Measurements from ENCODE around the gene CAMTA1.
"Not testable (repeated sequence)": the region's sequence is repeated elsewhere in the genome, so short reads cannot be mapped to it uniquely, and the experiment has no call there.

Gene CAMTA1

GRCh38 chr1:6912518-6912917 lies 127.3 kb downstream of the CAMTA1 start:
- no peak for DNase-seq

GRCh38 chr1:6913086-6913485 lies 127.8 kb downstream of the CAMTA1 start:
- no peak for DNase-seq

DNA sequence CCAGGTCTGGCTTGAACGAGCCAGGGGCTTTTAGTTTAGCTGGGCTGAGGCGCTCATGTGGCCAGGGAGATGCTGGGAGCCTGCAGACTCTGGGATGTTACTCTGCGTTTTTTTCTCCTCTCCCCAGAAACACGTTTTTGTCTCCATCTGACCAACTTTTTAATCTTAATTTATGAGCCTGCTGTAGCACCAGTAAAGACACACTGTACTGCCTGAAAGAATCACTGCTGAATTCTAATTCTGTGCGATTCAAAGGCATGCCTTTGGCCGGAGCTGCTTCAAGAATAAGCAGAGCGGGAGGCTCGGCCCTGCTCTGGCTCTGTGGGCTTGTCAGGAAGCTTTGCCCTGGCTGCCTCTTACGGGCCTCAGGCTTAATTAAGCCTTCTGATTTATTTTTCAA lies 129.5 kb downstream of the CAMTA1 start:
- no peak for DNase-seq

GRCh38 chr1:6915999-6916565 lies 130.8 kb downstream of the CAMTA1 start:
- DNase-seq: no peak

- no peak for DNase-seq
Observed at GRCh38 chr1:6917067-6917466, 131.8 kb downstream of the CAMTA1 start.

GRCh38 chr1:6918186-6918924 lies 133.1 kb downstream of the CAMTA1 start:
- DNase-seq: no peak

- no peak for DNase-seq
Observed at GRCh38 chr1:6918925-6919511, 133.8 kb downstream of the CAMTA1 start.

- not testable (repeated sequence) for DNase-seq
Observed at GRCh38 chr1:6921506-6921905, 136.3 kb downstream of the CAMTA1 start.

DNA sequence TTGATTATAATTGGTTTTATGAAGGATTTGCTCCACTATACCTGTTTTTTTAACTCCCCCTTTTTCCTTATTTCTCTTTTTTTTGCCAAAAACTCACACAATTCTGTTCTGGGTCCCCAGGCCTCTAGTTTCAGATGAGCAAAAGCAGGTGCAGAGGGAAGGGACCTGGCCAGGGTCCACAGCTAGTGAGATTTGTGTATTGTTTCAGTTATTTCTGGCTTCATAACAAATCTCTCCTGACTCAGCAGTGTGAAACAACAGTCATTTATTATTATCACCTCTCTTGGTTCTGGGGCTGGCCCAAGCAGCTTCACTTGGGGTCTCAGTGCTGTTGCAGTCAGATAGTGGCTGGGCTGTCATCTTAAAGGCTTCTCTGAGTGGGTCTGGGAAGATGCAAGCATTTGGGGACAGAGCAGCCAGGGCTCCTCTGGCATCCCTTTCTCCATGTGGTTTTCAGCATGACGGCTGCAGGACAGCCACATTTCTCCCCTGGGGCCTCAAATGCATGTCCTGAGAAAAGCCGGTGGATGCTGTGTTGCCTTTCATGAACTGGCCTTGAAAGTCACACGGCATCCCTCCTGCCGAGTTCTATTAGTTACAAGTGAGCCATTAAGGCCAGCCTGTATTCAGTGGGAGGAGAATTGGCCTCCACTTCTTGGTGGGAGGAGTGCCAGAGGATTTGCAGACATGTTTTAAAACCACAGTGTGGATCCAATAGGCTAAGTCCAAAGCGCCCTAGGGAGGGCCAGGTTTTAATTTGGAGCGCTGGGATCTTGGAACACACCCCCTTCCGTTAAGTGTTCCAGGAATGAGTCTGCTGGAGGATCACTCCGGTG lies 137.1 kb downstream of the CAMTA1 start:
- no peak for DNase-seq

DNA sequence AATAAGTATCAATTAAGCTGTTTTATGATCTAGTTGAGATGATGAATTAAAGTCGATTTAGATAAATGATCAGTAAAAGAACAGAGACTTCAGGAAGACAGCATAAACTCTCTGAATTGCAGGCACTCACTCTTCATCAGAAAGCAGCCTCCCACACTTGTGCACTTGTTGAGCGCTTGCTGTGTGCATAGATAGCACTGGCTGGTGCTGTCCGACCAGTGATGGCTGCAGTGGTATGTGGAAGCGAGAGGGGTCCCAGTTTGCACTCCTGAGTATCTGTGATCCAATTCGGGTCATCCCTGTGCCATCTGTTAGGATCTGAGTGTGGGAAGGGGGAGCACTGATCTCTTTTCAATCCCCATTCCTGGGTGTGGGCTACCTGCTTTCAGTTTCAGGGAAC lies 137.8 kb downstream of the CAMTA1 start:
- no peak for DNase-seq

GRCh38 chr1:6923416-6923815 lies 138.2 kb downstream of the CAMTA1 start:
- DNase-seq: no peak

DNA sequence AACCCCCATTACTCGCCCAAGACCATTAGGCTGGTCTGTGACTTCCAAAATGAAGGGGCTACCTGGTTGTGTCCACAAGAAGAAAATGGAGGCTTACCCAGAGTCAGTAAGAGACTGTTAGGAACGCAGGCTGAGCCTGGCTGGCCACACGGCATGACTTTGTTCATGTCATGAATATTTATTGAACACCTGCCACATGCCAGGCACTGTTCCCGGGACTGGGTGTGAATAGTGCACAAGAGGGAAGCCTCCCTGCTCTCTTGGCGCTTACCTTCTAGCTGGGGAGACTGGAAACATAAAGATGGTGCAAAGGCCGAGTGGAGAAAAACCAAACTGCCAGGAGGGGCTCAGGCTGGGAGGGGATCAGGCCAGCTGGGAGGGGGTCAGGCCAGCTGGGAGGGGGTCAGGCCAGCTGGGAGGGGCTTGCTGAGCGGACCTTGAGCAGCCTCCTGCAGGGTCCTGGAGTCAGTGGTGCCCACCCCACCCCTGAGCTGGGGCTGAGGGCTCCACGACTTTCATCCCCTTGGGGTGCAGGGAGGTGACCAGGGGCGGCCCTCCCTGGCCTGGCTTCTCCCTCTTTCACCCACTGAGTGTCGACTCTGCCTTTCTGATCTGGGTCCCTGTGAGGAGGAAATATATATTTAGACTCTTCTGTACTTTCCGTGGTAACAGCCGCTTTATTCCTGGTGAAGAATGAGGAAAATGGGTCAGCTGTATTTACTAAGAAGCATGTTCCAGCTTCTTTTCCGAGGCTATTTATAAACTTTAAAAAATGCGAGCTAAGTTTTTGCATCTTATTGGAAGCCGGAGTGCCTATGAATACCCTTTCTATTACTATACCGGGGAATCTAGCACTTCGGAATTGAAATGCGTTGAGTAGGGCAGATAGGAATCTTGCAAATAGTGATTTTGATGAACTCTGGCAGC lies 139.0 kb downstream of the CAMTA1 start:
- no peak for DNase-seq

DNA sequence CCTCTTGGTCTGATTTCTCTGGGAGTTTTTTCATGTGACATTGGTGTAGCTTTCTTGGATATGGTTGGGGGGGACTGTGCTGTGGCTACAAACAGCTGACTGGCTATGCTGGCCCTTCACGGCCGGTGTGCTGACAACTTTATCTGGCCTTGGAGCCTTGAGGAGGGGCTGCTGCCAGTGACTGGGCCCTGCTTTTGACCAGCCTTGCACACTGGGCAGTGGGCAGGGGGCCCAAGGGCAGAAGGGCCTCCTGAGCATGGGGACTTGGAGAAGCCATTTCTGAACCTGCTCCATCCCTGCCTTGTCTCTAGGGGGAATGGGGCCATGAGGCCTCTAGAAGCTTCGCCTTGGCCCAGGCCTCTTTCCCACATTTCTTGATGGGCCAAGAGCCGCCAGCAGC lies 139.6 kb downstream of the CAMTA1 start:
- no peak for DNase-seq

DNA sequence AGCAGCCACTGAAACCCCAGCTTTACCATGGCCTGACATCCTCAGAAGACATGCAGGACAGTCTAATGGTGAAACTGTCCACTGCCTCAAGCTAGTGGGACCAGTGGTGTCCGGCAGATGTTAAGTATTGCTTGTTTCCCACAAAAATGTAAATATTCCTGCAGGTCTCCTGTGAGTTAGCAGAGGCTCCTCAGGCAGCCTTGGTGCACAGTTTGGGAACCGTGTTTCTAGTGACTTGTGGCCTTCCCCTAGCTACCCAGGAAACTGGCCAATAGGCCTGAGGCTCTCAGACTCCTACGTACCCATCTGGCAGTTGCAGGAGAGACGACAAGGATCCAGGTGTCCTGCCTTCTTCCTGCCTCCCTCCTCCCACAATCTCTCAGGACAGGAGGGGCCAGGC lies 142.4 kb downstream of the CAMTA1 start:
- no peak for DNase-seq

- DNase-seq: no peak
Observed at GRCh38 chr1:6928106-6928885, 143.0 kb downstream of the CAMTA1 start.

DNA sequence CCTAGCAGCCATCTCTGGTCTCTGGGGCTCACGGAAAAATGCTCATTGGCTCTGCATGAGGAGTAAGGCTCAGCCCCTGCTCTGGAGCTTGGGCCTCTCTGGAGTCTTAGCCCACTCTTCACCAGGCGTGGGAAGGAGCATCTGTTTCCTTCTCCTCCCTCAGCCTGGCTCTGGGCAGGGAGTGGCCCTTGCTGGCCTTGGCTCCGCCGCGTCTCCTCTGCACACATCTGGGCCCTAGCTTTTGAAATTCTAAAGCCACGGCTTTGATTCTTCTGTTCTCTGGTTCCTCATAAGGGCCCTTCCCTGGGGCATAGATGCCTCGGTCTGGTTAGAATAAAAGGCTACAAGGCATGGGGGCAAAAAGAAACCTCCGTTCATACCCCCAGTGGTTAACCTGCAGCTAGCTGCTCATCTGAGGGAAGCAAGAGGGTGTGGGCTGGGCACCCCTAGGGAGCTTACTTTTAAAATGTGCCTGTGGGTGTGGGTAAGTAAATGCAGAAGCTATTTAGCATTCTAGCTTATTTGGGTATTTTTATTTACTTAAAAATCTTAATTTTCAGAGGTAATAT lies 145.6 kb downstream of the CAMTA1 start:
- DNase-seq: no peak

- DNase-seq: no peak
Observed at GRCh38 chr1:6935361-6935883, 150.2 kb downstream of the CAMTA1 start.

- DNase-seq: no peak
Observed at GRCh38 chr1:6935911-6936690, 150.8 kb downstream of the CAMTA1 start.

GRCh38 chr1:6937048-6937447 lies 151.8 kb downstream of the CAMTA1 start:
- no peak for DNase-seq

- DNase-seq: no peak
Observed at GRCh38 chr1:6939363-6939762, 154.1 kb downstream of the CAMTA1 start.

Measured in effector CD4-positive, alpha-beta T cell (primary cell).